ENCODE measurements around the gene LHX4. TPM values are rescaled to one million over a fixed set of nuclear protein-coding genes. Genes with fewer than 3 reads are reported as not detected.

The LHX4 gene
- total RNA-seq, 3 donors from 2014 or later, result not detected

DNA sequence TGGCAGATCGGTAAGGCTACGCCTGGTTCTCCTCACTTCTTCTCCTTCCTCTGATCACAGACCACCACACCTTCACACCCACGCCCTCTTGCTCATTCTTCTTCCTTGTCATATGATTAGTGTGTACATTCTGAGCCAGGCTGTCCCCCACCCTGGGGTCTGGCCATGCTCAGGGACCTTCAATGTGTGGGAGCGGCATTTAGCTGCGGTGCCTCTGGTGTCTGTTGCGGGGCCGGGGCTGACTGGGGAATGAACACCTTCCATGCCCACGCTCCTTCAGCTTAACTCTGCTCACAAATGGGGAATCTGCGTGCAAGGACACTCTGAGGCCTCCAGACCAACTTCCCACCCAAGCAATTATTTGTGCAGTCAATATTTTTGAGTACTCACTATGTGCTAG, 46.0 kb upstream of the LHX4 start:
- no peak for DNase-seq (ENCODE audit: low spot score in 2 of 2)
- TF ChIP-seq, protein P1, sequence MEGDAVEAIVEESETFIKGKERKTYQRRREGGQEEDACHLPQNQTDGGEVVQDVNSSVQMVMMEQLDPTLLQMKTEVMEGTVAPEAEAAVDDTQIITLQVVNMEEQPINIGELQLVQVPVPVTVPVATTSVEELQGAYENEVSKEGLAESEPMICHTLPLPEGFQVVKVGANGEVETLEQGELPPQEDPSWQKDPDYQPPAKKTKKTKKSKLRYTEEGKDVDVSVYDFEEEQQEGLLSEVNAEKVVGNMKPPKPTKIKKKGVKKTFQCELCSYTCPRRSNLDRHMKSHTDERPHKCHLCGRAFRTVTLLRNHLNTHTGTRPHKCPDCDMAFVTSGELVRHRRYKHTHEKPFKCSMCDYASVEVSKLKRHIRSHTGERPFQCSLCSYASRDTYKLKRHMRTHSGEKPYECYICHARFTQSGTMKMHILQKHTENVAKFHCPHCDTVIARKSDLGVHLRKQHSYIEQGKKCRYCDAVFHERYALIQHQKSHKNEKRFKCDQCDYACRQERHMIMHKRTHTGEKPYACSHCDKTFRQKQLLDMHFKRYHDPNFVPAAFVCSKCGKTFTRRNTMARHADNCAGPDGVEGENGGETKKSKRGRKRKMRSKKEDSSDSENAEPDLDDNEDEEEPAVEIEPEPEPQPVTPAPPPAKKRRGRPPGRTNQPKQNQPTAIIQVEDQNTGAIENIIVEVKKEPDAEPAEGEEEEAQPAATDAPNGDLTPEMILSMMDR (IDR thresholded peaks at IDR 0.05), result no peak
- no peak for TF ChIP-seq POLR2A (IDR thresholded peaks at IDR 0.05)
- TF ChIP-seq POLR2AphosphoS5 (IDR thresholded peaks at IDR 0.05), result no peak
- H3K4me3 ChIP-seq, result no peak overlapping the region
- H3K9me3 ChIP-seq, result no peaks in the 10 kb centered on the region
- intact Hi-C loops (cut with DNase I; ENCODE audit: low total_unique reads), result no loop called here
- H3K27me3 ChIP-seq, result no peaks in the 10 kb centered on the region
- no peak overlapping the region for H3K27ac ChIP-seq
- no peaks in the 10 kb centered on the region for H3K4me1 ChIP-seq
- no peaks in the 10 kb centered on the region for H3K36me3 ChIP-seq

DNA sequence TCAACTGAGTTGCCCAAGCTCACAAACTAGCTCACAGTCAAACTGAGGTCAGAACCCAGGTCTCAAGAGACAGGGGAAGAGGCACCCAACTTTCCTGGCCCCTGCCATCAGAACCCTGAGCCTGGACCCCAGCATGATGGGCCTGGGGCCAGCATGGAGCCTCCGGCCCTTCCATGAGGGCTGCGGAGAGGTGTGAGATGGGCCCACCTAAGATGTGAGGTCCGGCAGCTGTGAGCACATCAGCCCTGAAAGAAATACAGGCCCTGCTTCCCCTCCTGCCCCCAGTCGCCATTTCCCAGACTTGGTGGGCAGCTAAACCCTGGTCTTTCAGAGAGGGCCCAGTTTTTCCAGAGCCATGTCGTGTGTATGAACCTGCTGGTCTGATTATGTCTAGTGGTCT, 44.8 kb upstream of the LHX4 start:
- DNase-seq (ENCODE audit: low spot score in 2 of 2), result no peak
- H3K9me3 ChIP-seq, result no peaks in the 10 kb centered on the region
- H3K27me3 ChIP-seq, result no peaks in the 10 kb centered on the region
- no peak overlapping the region for H3K4me3 ChIP-seq
- TF ChIP-seq, protein P1 (IDR thresholded peaks at IDR 0.05), result no peak
- no peak for TF ChIP-seq POLR2A (IDR thresholded peaks at IDR 0.05)
- no peak for TF ChIP-seq POLR2AphosphoS5 (IDR thresholded peaks at IDR 0.05)
- H3K27ac ChIP-seq, result no peak overlapping the region
- H3K4me1 ChIP-seq, result no peaks in the 10 kb centered on the region
- H3K36me3 ChIP-seq, result no peaks in the 10 kb centered on the region
- intact Hi-C loops (cut with DNase I; ENCODE audit: low total_unique reads), result no loop called here

DNA sequence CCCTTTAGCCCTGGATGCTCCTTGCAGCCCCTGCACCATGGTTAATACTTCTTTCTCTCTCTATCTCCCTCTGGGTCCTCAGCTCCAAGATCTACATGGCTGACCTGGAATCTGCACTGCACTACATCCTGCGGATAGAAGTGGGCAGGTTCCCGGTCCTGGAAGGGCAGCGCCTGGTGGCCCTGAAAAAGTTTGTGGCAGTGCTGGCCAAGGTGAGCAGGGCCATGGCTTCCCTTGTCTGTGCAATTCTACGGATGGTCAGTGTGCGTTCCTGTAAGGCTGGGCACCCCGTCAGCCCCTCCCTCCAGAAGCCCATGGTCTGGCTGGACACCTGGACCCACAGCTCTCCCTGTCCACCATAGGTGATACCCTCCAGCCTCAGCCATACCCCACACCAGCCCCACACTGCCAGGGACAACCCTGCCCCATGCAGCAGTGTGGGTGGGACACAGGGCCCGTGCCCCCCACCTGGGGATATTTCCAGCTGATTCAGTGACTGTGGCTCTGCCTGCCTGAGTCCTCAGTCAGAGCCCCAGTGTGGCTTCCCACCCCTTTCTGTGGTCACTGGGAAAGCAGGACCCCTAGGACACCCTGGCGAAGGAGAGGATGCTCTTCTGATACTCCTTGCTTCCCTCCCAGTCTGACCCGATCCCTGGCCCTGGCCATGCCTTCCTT, 44.0 kb upstream of the LHX4 start:
- Histone ChIP-seq H3K4me1 (no peaks in the 10 kb centered on the region), H3K27me3 (no peaks in the 10 kb centered on the region), H3K4me3 (no peak overlapping the region), H3K9me3 (no peaks in the 10 kb centered on the region), H3K36me3 (no peaks in the 10 kb centered on the region), H3K27ac (no peak overlapping the region)
- DNase-seq (ENCODE audit: low spot score in 2 of 2), result no peak
- no peak for TF ChIP-seq POLR2A (IDR thresholded peaks at IDR 0.05)
- TF ChIP-seq, protein P1 (IDR thresholded peaks at IDR 0.05), result no peak
- no peak for TF ChIP-seq POLR2AphosphoS5 (IDR thresholded peaks at IDR 0.05)
- intact Hi-C loops (cut with DNase I; ENCODE audit: low total_unique reads), result no loop called here

DNA sequence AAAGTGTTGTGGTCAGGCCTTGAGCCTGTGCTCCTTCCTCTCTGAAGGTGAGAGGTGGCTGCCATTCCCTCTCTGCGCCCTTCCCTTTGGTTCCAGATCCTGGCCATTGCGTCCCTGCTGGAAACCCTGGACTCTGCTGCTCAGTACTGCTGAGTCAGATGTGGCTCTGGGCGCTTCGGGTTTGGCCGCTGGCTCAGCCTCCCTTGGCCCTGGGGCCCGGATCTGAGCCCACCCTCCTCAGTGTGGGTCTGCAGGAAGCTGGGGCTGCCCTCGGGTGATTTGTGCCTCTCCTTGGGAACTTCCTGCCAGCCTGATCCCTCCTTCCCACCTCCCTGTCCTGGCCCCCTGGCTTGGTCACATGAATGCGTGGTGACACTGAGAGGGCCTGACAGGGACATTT, 43.2 kb upstream of the LHX4 start:
- Histone ChIP-seq H3K9me3 (no peaks in the 10 kb centered on the region), H3K36me3 (no peaks in the 10 kb centered on the region), H3K27ac (no peak overlapping the region), H3K4me1 (no peaks in the 10 kb centered on the region), H3K4me3 (no peak overlapping the region), H3K27me3 (no peaks in the 10 kb centered on the region)
- intact Hi-C loops (cut with DNase I; ENCODE audit: low total_unique reads), result no loop called here
- no peak for DNase-seq (ENCODE audit: low spot score in 2 of 2)
- no peak for TF ChIP-seq POLR2A (IDR thresholded peaks at IDR 0.05)
- TF ChIP-seq POLR2AphosphoS5 (IDR thresholded peaks at IDR 0.05), result no peak
- TF ChIP-seq, protein P1 (IDR thresholded peaks at IDR 0.05), result no peak

DNA sequence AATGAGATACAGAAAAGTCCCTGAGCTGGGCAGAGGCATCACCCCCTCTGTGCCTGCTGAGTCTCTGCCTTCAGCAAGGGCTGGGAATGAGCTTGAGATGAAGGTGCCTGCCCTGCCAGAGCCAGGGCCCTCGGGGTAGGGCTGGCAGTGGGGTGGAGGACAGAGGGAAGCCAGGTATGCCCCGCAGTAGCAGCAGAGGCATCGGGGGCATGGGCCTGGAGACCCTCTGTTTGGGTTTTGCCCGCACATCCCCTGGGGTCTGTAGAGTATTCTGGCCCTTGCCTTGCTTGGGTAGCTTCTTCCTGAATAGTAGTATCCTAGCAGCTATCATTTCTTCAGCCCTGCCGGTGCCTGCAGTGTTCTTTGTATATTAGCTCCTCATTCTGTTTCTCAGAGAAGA, 42.4 kb upstream of the LHX4 start:
- no peak overlapping the region for H3K4me3 ChIP-seq
- H3K36me3 ChIP-seq, result no peaks in the 10 kb centered on the region
- DNase-seq (ENCODE audit: low spot score in 2 of 2), result no peak
- H3K27ac ChIP-seq, result no peak overlapping the region
- no peaks in the 10 kb centered on the region for H3K9me3 ChIP-seq
- TF ChIP-seq POLR2AphosphoS5 (IDR thresholded peaks at IDR 0.05), result no peak
- TF ChIP-seq, protein P1 (IDR thresholded peaks at IDR 0.05), result no peak
- no peak for TF ChIP-seq POLR2A (IDR thresholded peaks at IDR 0.05)
- H3K27me3 ChIP-seq, result no peaks in the 10 kb centered on the region
- intact Hi-C loops (cut with DNase I; ENCODE audit: low total_unique reads), result no loop called here
- no peaks in the 10 kb centered on the region for H3K4me1 ChIP-seq

All from breast epithelium (tissue), 4 donors.